ENCODE results near the gene TMEM82.

DNA sequence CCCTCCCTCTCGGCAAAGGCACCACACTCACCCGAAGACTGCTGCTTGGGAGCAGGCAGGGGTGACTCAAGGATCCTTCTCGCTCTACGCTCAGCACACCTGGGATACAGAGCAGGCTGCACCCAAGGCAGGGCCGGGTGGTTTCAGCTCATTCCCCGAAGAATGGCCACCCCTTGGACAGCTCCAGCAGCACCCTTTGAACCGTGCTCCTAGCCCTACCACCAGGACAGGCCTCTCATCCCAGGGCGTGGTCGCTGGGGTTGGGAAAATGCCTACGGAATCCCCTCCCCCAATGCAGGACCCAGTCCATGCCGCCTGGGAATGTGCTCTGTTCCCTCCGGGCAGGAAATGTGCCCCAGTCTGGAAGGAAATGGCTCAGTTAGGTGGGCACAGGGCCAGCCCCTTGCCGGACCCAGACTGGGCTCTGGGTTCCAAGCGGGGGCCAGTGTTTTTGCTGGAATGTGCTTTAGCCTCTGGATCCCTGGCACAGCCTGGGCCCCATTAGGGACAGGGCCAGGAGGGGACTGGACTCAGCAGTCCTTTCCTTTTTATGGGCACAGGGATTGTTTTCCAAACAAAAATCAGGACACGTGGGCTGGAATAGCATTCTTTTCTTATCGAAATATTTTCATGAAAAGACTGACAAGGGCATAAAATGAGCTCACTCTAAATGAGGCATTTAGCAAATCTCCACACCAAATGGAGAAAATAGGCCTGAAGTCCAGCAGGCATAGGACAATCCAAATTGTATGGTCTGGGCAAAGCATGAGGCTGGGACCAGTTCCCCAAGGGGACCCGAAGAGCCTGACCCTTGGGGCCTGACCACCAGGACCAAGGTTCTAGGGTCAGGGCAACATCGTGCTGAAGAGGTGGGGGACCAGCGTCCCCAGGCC lies 7.3 kb downstream of the TMEM82 start:
- TF ChIP-seq BHLHE40 (IDR thresholded peaks at IDR 0.05; ENCODE audit: borderline replicate concordance) (no peak), CTBP1 (IDR thresholded peaks at IDR 0.05; ENCODE audit: borderline replicate concordance) (no peak), ELF4 (IDR thresholded peaks at IDR 0.05) (no peak), SUZ12 (IDR thresholded peaks at IDR 0.05) (no peak), FOXM1 (IDR thresholded peaks at IDR 0.05; ENCODE audit: borderline replicate concordance) (no peak), TARDBP (IDR thresholded peaks at IDR 0.05) (no peak), SP1 (IDR thresholded peaks at IDR 0.05) (no peak)

All from HEK293T (cell line).